Panc1 (cell line): Measurements from ENCODE around the gene HCN4. TPM values are rescaled to one million over a fixed set of nuclear protein-coding genes. Genes with fewer than 3 reads are reported as not detected.
"Not testable (repeated sequence)": the region's sequence is repeated elsewhere in the genome, so short reads cannot be mapped to it uniquely, and the experiment has no call there.

Experiments
- ATAC-seq: fragments of 200-7000 bp; cut with Tn5 transposase; 2 replicates; pipeline ENCODE4 v1.9.1; 2020; ENCODE audit warnings: mild to moderate bottlenecking, moderate library complexity
- BruUV-seq: library from RNA; stranded (reverse); fragments of 400-500 nt; replicated peaks from 2 replicates; lab custom pipeline; 2021; lab: Mats Ljungman, UMichigan
- CTCF ChIA-PET: fragments of 300-600 bp; sonication (Branson Sonifier 250); formaldehyde crosslinking; loops from one replicate; lab custom pipeline; 2022; ENCODE audit warnings: antibody characterized with exemption; lab: Charles Lee
- POLR2A ChIA-PET: fragments of 300-600 bp; sonication (Branson Sonifier 250); formaldehyde crosslinking; loops from one replicate; lab custom pipeline; 2022; ENCODE audit warnings: antibody characterized with exemption; lab: Charles Lee
- DNase-seq: peaks from one replicate; pipeline ENCODE4 v3.0.0-alpha.2; 2010; ENCODE audit warnings: low read depth, low spot score
- H3K27ac ChIP-seq: 2 replicates; pipeline ENCODE4 v1.5.1; 2011; ENCODE audit warnings: mild to moderate bottlenecking, low read length, inconsistent platforms
- H3K27me3 ChIP-seq: fragments of 200-500 bp; sonication (Bioruptor generic); 2 replicates; pipeline ENCODE4 v1.6.0; 2014; ENCODE audit warnings: low read length, inconsistent platforms; ENCODE audit not compliant: control insufficient read depth, insufficient read depth
- H3K36me3 ChIP-seq: fragments of 200-500 bp; sonication (Bioruptor generic); 2 replicates; pipeline ENCODE4 v1.5.1; 2014; ENCODE audit warnings: inconsistent platforms, mild to moderate bottlenecking, low read length, moderate library complexity; ENCODE audit not compliant: control insufficient read depth, insufficient read depth
- H3K4me1 ChIP-seq: 2 replicates; pipeline ENCODE4 v1.5.1; 2011; ENCODE audit warnings: inconsistent platforms, mild to moderate bottlenecking, low read length, moderate library complexity; ENCODE audit not compliant: control insufficient read depth, insufficient read depth
- H3K4me3 ChIP-seq, 2 experiments: 2 replicates each; pipeline ENCODE4 v1.5.1; 2011 to 2012; ENCODE audit warnings: low read depth in 2 of 2, low read length in 2 of 2, mild to moderate bottlenecking in 2 of 2, inconsistent platforms in 1 of 2, moderate library complexity in 1 of 2
- H3K9me3 ChIP-seq: fragments of 200-500 bp; sonication (Bioruptor generic); 2 replicates; pipeline ENCODE4 v1.5.1; 2014; ENCODE audit warnings: low read depth, mild to moderate bottlenecking, inconsistent platforms, low read length, moderate library complexity; ENCODE audit not compliant: control insufficient read depth, insufficient read depth
- CTCF ChIP-seq: fragments of 450-650 bp; IDR thresholded peaks from 2 replicates; pipeline ENCODE4 v1.5.1; 2017; ENCODE audit warnings: mild to moderate bottlenecking
- POLR2AphosphoS5 ChIP-seq: IDR thresholded peaks from 2 replicates; pipeline ENCODE4 v1.6.1; 2012; ENCODE audit warnings: mild to moderate bottlenecking, low read depth, low read length, moderate library complexity
- SIN3A ChIP-seq: IDR thresholded peaks from 2 replicates; pipeline ENCODE4 v1.6.1; 2012; ENCODE audit warnings: low read depth, mild to moderate bottlenecking, low read length, moderate library complexity, borderline replicate concordance; ENCODE audit not compliant: insufficient read depth
- TCF7L2 ChIP-seq: IDR thresholded peaks from 2 replicates; pipeline ENCODE4 v1.6.1; 2011; ENCODE audit warnings: mild to moderate bottlenecking, low read depth, low read length, inconsistent platforms
- in situ Hi-C: cut with HindIII; loops from 2 replicates; pipeline ENCODE4 v1.10.0; 2016; ENCODE audit warnings: low sequenced_read_pairs, low pct_unique_long_range_greater_than_20kb
- intact Hi-C: fragments of 100-400 bp; cut with micrococcal nuclease; formaldehyde crosslinking; loops from one replicate; pipeline ENCODE4 v1.10.0; 2022; ENCODE audit not compliant: unreplicated experiment
- total RNA-seq: library from RNA; stranded (reverse); gene quantifications from one replicate; pipeline ENCODE4 v1.2.1, GENCODE V29; 2021; ENCODE audit not compliant: unreplicated experiment
- TF ChIP-seq, protein P1 (sequence below), 2 experiments: IDR thresholded peaks; 2 replicates each; pipeline ENCODE4 v1.6.1; 2011 to 2012; ENCODE audit warnings: low read depth in 2 of 2, control low read depth in 1 of 2, low read length in 1 of 2, mild to moderate bottlenecking in 1 of 2, moderate library complexity in 1 of 2; ENCODE audit not compliant: insufficient read depth in 1 of 2

Gene HCN4
- total RNA-seq, 1 experiment from 2014 or later, result 0.15 TPM

- intact Hi-C loops (no loop called here), in situ Hi-C loops (no loop called here)
- DNase-seq, result no peak
- H3K36me3 ChIP-seq, result no peaks in the 10 kb centered on the region
- ChIA-PET CTCF (no interaction called here), POLR2A (no interaction called here)
- H3K9me3 ChIP-seq, result no peaks in the 10 kb centered on the region
- no peak overlapping the region for H3K4me3 ChIP-seq
- H3K4me1 ChIP-seq, result no peaks in the 10 kb centered on the region
- H3K27ac ChIP-seq, result no peak overlapping the region
- no peaks in the 10 kb centered on the region for H3K27me3 ChIP-seq
- TF ChIP-seq, protein P1, sequence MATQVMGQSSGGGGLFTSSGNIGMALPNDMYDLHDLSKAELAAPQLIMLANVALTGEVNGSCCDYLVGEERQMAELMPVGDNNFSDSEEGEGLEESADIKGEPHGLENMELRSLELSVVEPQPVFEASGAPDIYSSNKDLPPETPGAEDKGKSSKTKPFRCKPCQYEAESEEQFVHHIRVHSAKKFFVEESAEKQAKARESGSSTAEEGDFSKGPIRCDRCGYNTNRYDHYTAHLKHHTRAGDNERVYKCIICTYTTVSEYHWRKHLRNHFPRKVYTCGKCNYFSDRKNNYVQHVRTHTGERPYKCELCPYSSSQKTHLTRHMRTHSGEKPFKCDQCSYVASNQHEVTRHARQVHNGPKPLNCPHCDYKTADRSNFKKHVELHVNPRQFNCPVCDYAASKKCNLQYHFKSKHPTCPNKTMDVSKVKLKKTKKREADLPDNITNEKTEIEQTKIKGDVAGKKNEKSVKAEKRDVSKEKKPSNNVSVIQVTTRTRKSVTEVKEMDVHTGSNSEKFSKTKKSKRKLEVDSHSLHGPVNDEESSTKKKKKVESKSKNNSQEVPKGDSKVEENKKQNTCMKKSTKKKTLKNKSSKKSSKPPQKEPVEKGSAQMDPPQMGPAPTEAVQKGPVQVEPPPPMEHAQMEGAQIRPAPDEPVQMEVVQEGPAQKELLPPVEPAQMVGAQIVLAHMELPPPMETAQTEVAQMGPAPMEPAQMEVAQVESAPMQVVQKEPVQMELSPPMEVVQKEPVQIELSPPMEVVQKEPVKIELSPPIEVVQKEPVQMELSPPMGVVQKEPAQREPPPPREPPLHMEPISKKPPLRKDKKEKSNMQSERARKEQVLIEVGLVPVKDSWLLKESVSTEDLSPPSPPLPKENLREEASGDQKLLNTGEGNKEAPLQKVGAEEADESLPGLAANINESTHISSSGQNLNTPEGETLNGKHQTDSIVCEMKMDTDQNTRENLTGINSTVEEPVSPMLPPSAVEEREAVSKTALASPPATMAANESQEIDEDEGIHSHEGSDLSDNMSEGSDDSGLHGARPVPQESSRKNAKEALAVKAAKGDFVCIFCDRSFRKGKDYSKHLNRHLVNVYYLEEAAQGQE (IDR thresholded peaks at IDR 0.05; ENCODE audit: insufficient read depth in 1 of 2, low read depth in 2 of 2, low read length in 1 of 2), result no peak
- no peak for TF ChIP-seq CTCF
- no peak for TF ChIP-seq POLR2AphosphoS5
- TF ChIP-seq SIN3A, result no peak
- TF ChIP-seq TCF7L2, result no peak
- no TSS peak for BruUV-seq
- ATAC-seq, result no peak
Observed at GRCh38 chr15:73403171-73403570, 34.4 kb upstream of the HCN4 start.

- H3K4me1 ChIP-seq, H3K9me3 ChIP-seq, intact Hi-C loops, ATAC-seq, H3K27me3 ChIP-seq, CTCF ChIA-PET, in situ Hi-C loops, H3K4me3 ChIP-seq, BruUV-seq, POLR2A ChIA-PET, DNase-seq, H3K36me3 ChIP-seq, H3K27ac ChIP-seq: not testable (repeated sequence)
Observed at GRCh38 chr15:73400222-73400621, 31.5 kb upstream of the HCN4 start.

DNA sequence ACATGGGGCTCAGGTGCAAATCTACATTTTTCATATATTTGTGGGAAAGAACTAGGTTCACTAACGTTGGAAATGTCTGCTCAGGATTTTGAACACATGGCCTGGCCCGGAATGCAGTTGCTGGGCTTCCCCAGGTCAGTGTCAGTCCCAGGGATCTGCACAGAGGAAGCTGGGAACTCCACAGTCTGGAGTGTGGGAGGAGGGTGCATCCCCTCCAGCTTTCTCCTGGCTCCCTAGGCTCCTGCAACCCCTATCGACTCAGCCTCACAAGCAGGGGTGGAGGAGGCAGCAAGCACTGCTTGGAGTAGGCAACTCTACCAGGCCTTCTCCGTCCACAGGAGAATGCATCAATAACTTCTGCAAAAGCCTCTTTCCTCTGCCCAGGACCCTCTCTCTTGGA lies 30.1 kb upstream of the HCN4 start:
- CTCF ChIA-PET, result no interaction called here
- in situ Hi-C loops (no loop called here), intact Hi-C loops (no loop called here)
- Histone ChIP-seq H3K4me3 (no peak overlapping the region), H3K9me3 (no peaks in the 10 kb centered on the region), H3K27ac (no peak overlapping the region), H3K4me1 (no peaks in the 10 kb centered on the region), H3K36me3 (no peaks in the 10 kb centered on the region), H3K27me3 (no peaks in the 10 kb centered on the region)
- TF ChIP-seq, protein P1 (IDR thresholded peaks at IDR 0.05; ENCODE audit: insufficient read depth in 1 of 2, low read depth in 2 of 2, low read length in 1 of 2), result no peak
- TF ChIP-seq TCF7L2, result no peak
- no peak for TF ChIP-seq SIN3A
- no peak for TF ChIP-seq CTCF
- TF ChIP-seq POLR2AphosphoS5, result no peak
- BruUV-seq, result no TSS peak
- DNase-seq, result no peak
- POLR2A ChIA-PET, result no interaction called here
- no peak for ATAC-seq
